DOHH2 (cell line): ENCODE data around the gene LPCAT2.

Source experiments
- CTCF ChIP-seq: fragments of 200-600 bp; sonication (generic); IDR thresholded peaks from one replicate; pipeline ENCODE4 v1.5.1; 2014; ENCODE audit warnings: antibody characterized with exemption, mild to moderate bottlenecking, low read depth, low read length; ENCODE audit not compliant: poor library complexity, severe bottlenecking
- EZH2phosphoT487 ChIP-seq: fragments of 200-600 bp; sonication (generic); IDR thresholded peaks from 2 replicates; pipeline ENCODE4 v1.6.1; 2017; ENCODE audit warnings: borderline replicate concordance, mild to moderate bottlenecking, antibody characterized with exemption, low read length, moderate library complexity, mixed read lengths

GRCh38 chr16:55496509-55497145 lies 12.2 kb upstream of the LPCAT2 start:
- no peak for TF ChIP-seq CTCF
- TF ChIP-seq EZH2phosphoT487 = no peak
